Gastroesophageal sphincter (tissue), 4 donors: ENCODE measurements around the gene ERCC8. TPM values are rescaled to one million over a fixed set of nuclear protein-coding genes. Genes with fewer than 3 reads are reported as not detected.

ENCODE experiments used
- ATAC-seq: fragments of 150-250 bp; one replicate; pipeline ENCODE4 v1.9.1; 2016; ENCODE audit warnings: mild to moderate bottlenecking, moderate library complexity
- H3K27ac ChIP-seq, 4 donors: fragments of 200-600 bp; sonication (generic) in 3 of 4; 1 replicate in 3 of 4; 2 replicates in 1 of 4; pipeline ENCODE4 v1.5.1; 2016 to 2019
- H3K27me3 ChIP-seq: fragments of 200-600 bp; sonication (generic); one replicate; pipeline ENCODE4 v1.5.1; 2019
- H3K36me3 ChIP-seq, 2 donors: fragments of 200-600 bp; sonication (generic); one replicate each; pipeline ENCODE4 v1.5.1; 2019; ENCODE audit warnings: control low read depth in 1 of 2
- H3K4me1 ChIP-seq, 3 donors: fragments of 200-600 bp; sonication (generic); 1 replicate in 2 of 3; 2 replicates in 1 of 3; pipeline ENCODE4 v1.5.1; 2016 to 2019; ENCODE audit warnings: control low read depth in 2 of 3
- H3K4me3 ChIP-seq, 2 donors: fragments of 200-600 bp; sonication (generic); one replicate each; pipeline ENCODE4 v1.5.1; 2019; ENCODE audit warnings: mild to moderate bottlenecking in 1 of 2, moderate library complexity in 1 of 2
- H3K9me3 ChIP-seq, 3 donors: fragments of 200-600 bp; sonication (generic); one replicate each; pipeline ENCODE4 v1.5.1; 2017 to 2019; ENCODE audit warnings: control low read depth in 2 of 3
- CTCF ChIP-seq, 4 experiments: fragments of 200-600 bp in 2 of 4; fragments of 450-650 bp in 2 of 4; sonication (generic) in 1 of 4; IDR thresholded peaks; one replicate each; pipeline ENCODE4 v1.5.1; 2017 to 2019; ENCODE audit warnings: antibody characterized with exemption in 4 of 4, mild to moderate bottlenecking in 2 of 4, moderate library complexity in 2 of 4
- EP300 ChIP-seq: sonication (generic); formaldehyde crosslinking; IDR thresholded peaks from one replicate; pipeline ENCODE4 v1.6.1; 2017; ENCODE audit warnings: antibody characterized with exemption, mild to moderate bottlenecking
- POLR2A ChIP-seq, 2 donors: fragments of 450-650 bp; IDR thresholded peaks; one replicate each; pipeline ENCODE4 v1.6.1; 2017; ENCODE audit warnings: antibody characterized with exemption in 2 of 2, mild to moderate bottlenecking in 2 of 2, moderate library complexity in 1 of 2
- POLR2AphosphoS5 ChIP-seq: sonication (generic); formaldehyde crosslinking; IDR thresholded peaks from one replicate; pipeline ENCODE4 v1.6.1; 2017; ENCODE audit warnings: antibody characterized with exemption
- WGBS, 2 donors: methylation state at CpG; one replicate each; pipeline ENCODE4 v1.1.5; 2018; ENCODE audit warnings: low coverage in 1 of 2; 5-methylcytosine and 5-hydroxymethylcytosine counted together
- total RNA-seq, 4 donors: library from RNA; depleted of rRNA; stranded (reverse); fragments of >200 nt; gene quantifications; one replicate each; pipeline ENCODE4 v1.1.0, GENCODE V29; 2016

The ERCC8 gene
- total RNA-seq, 4 donors from 2014 or later: 10.1 to 19.5 (median 11.9) TPM

GRCh38 chr5:60843936-60844905, 100.6 kb downstream of the ERCC8 start, which contains the start of gene ELOVL7:
Gene ELOVL7 (minus strand): TSS chr5:60844269. CDS start chr5:60787397, 56,872 bp downstream.
- H3K4me3 ChIP-seq: peak within 1 kb of the TSS; percentile 46 to 74
- no peaks in the 10 kb centered on the region for H3K9me3 ChIP-seq
- no peaks in the 10 kb centered on the region for H3K36me3 ChIP-seq
- peak; percentile 52 for ATAC-seq
- 2 to 11% methylated on average over 3 to 7 of the region's 87 CpGs for WGBS, 2 donors
- peak in 1 of 4 experiments; percentile 34 for TF ChIP-seq CTCF (IDR thresholded peaks at IDR 0.05)
- TF ChIP-seq POLR2A (IDR thresholded peaks at IDR 0.05): no peak
- peaks cover 40% of the 10 kb centered on the region for H3K27me3 ChIP-seq
- H3K27ac ChIP-seq: peak within 1 kb of the TSS in 3 of 4 donors; percentile 26 to 75 (median 54)
- H3K4me1 ChIP-seq: peaks cover 0 to 17% (median 11%) of the 10 kb centered on the region in 3 donors

GRCh38 chr5:60843386-60843935, 101.4 kb downstream of the ERCC8 start:
- Histone ChIP-seq H3K27ac (peak overlapping the region in 3 of 4 donors; percentile 26 to 75 (median 54)), H3K36me3 (no peaks in the 10 kb centered on the region), H3K27me3 (peaks cover 40% of the 10 kb centered on the region), H3K4me3 (peak overlapping the region; percentile 46 to 74), H3K9me3 (no peaks in the 10 kb centered on the region), H3K4me1 (peaks cover 0 to 17% (median 11%) of the 10 kb centered on the region in 3 donors)
- WGBS, 2 donors: no CpG with 5 or more reads among the region's 49 CpGs
- TF ChIP-seq CTCF (IDR thresholded peaks at IDR 0.05) (no peak), EP300 (no peak), POLR2A (IDR thresholded peaks at IDR 0.05) (no peak), POLR2AphosphoS5 (no peak)
- ATAC-seq: peak; percentile 36

- TF ChIP-seq EP300: no peak
- TF ChIP-seq POLR2A (IDR thresholded peaks at IDR 0.05): no peak
- no peak for TF ChIP-seq POLR2AphosphoS5
- no peak for TF ChIP-seq CTCF (IDR thresholded peaks at IDR 0.05)
- WGBS, 2 donors: 6 to 13% methylated on average over 11 to 24 of the region's 26 CpGs
- Histone ChIP-seq H3K27ac (peak overlapping the region in 1 of 4 donors; percentile 75), H3K9me3 (no peaks in the 10 kb centered on the region), H3K36me3 (no peaks in the 10 kb centered on the region), H3K4me3 (peak overlapping the region; percentile 46 to 74), H3K4me1 (peaks cover 0 to 17% (median 11%) of the 10 kb centered on the region in 3 donors), H3K27me3 (peaks cover 40% of the 10 kb centered on the region)
- no peak for ATAC-seq
These were observed 101.9 kb downstream of the ERCC8 start for GRCh38 chr5:60842871-60843385.

- Histone ChIP-seq H3K9me3 (no peaks in the 10 kb centered on the region), H3K4me1 (peaks cover 0 to 17% (median 11%) of the 10 kb centered on the region in 3 donors), H3K27me3 (peaks cover 40% of the 10 kb centered on the region), H3K27ac (no peak overlapping the region), H3K4me3 (no peak overlapping the region), H3K36me3 (no peaks in the 10 kb centered on the region)
- WGBS, 2 donors: 54 to 76% methylated on average over 2 of the region's 2 CpGs
- ATAC-seq: no peak
- no peak for TF ChIP-seq POLR2AphosphoS5
- no peak for TF ChIP-seq EP300
- TF ChIP-seq CTCF (IDR thresholded peaks at IDR 0.05): no peak
- no peak for TF ChIP-seq POLR2A (IDR thresholded peaks at IDR 0.05)
These were observed 103.5 kb downstream of the ERCC8 start for GRCh38 chr5:60841361-60841760.
